ENCODE results near the gene DUSP8. TPM values are rescaled to one million over a fixed set of nuclear protein-coding genes. Genes with fewer than 3 reads are reported as not detected.

The DUSP8 gene
- polyA plus RNA-seq, 1 of the 3 experiments (the other 2 are of a cell fraction), result 2.0 TPM

DNA sequence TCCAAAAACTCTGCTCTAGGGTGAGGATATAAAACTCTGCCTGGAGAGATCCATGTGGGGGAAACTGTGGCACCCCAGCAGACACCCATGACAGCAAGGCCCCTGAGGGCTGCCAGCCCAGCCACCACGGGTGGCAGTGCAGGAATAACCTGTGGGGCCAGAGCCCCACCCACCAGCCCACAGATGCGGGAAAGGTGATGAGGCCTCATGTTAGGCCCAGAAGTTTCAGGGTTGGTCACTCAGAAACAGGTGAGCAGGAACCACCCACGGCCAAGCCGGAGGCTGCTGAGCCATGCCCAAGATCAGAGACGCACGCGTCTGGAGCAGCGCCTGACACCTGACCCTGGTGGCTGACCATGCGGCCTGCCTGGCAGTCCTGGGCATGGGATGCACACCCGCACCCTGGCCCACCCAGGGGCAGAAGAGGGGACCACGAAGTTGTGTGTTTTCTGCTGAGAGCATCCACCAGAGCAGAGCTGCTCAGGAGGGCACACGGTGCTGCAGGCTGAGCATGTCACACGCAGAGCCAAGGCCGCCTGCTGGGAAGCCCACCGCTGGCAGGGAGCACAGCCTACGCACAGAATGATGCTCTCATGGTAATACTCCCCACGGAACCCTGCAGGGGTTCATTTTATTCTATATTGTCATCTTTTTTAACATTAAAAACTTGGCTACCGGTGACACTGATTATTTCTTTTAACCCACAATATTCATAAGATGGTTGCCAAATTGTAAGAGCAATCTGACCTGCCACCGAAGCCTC lies 41.2 kb downstream of the DUSP8 start:
- Histone ChIP-seq H3K9ac (no peak overlapping the region), H3K27ac (ENCODE audit: low read depth in 2 of 2, low read length in 1 of 2) (no peak overlapping the region; a peak in 1 of 4 replicates), H3K9me2 (no peaks in the 10 kb centered on the region), H3K36me3 (replicated peaks in 1 of 2; ENCODE audit: control insufficient read depth in 1 of 2, insufficient read depth in 2 of 2, low read length in 1 of 2) (peaks cover 0 to 9% of the 10 kb centered on the region in 2 experiments), H3K27me3 (ENCODE audit: insufficient read depth) (no peaks in the 10 kb centered on the region), H3K4me3 (ENCODE audit: low read depth in 2 of 2, low read length in 1 of 2) (no peak overlapping the region), H3K9me3 (no peaks in the 10 kb centered on the region), H3F3A (replicated peaks; ENCODE audit: insufficient read depth) (no peaks in the 10 kb centered on the region), H3K79me2 (ENCODE audit: insufficient read depth) (peaks cover 98% of the 10 kb centered on the region), H2AFZ (ENCODE audit: low read depth) (no peak overlapping the region), H3K4me2 (no peak overlapping the region), H4K20me1 (ENCODE audit: insufficient read depth) (peaks cover 89% of the 10 kb centered on the region), H3K4me1 (ENCODE audit: control insufficient read depth in 1 of 2, insufficient read depth in 2 of 2, low read depth in 1 of 2, low read length in 1 of 2) (peaks cover 0 to 17% of the 10 kb centered on the region in 2 experiments; a peak in 1 of 4 replicates)
- CTCF ChIA-PET, result interaction anchor here (1.0 to 1.3 kb wide), 3 partner anchors 15 to 16 kb away, joined by 3 to 5 read pairs (median 3); no protein-coding TSS in a partner anchor
- 92% methylated on average over 8 of the region's 19 CpGs for WGBS (ENCODE audit: low lambda C conversion rate)
- no peak for DNase-seq
- POLR2A ChIA-PET, result interaction anchor here (1.2 kb wide), 1 partner anchor 49 kb away, joined by 3 read pairs; no protein-coding TSS in a partner anchor
- no peak for TF ChIP-seq NRF1 (IDR thresholded peaks at IDR 0.05; ENCODE audit: low read depth, low read length)
- TF ChIP-seq RCOR1 (IDR thresholded peaks at IDR 0.05; ENCODE audit: low read length), result no peak
- TF ChIP-seq RXRA (IDR thresholded peaks at IDR 0.05; ENCODE audit: borderline replicate concordance, low read depth), result no peak
- no peak for TF ChIP-seq CHD2 (IDR thresholded peaks at IDR 0.05; ENCODE audit: low read length, partially characterized antibody)
- TF ChIP-seq GATA2 (CRISPR knock-in tag; IDR thresholded peaks at IDR 0.05), result no peak
- TF ChIP-seq YY1 (IDR thresholded peaks at IDR 0.05; ENCODE audit: low read depth), result no peak

DNA sequence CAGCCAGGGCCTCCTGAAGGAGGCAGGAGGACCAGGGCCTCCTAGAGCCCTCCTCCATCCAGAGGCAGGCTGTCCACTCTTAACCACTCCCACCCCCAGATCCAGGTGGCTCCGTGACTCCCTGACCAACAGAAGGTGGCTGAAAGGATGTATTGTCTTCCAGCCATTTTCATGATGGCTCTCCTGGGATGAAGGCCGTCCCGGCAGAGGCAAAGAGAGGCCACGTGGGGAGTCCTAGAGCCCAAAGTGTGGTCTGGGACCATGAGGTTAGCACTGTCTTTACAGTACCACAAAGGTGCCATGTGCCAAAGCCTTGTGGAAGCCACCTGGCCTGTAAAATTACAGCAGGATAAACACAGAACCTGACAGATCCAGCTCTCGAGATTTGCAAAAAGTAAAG lies 42.3 kb downstream of the DUSP8 start:
- no peaks in the 10 kb centered on the region for H3F3A ChIP-seq (replicated peaks; ENCODE audit: insufficient read depth)
- POLR2A ChIA-PET, result no interaction called here
- H3K9me3 ChIP-seq, result no peaks in the 10 kb centered on the region
- H3K79me2 ChIP-seq (ENCODE audit: insufficient read depth), result peaks cover 95% of the 10 kb centered on the region
- no peak overlapping the region for H3K27ac ChIP-seq (ENCODE audit: low read depth in 2 of 2, low read length in 1 of 2)
- H2AFZ ChIP-seq (ENCODE audit: low read depth), result no peak overlapping the region
- no peaks in the 10 kb centered on the region for H3K9me2 ChIP-seq
- 97% methylated on average over 5 of the region's 5 CpGs for WGBS (ENCODE audit: low lambda C conversion rate)
- no peak for TF ChIP-seq USF2 (IDR thresholded peaks at IDR 0.05; ENCODE audit: borderline replicate concordance, low read depth, low read length)
- no peak for TF ChIP-seq NRF1 (IDR thresholded peaks at IDR 0.05; ENCODE audit: low read depth, low read length)
- H4K20me1 ChIP-seq (ENCODE audit: insufficient read depth), result peaks cover 86% of the 10 kb centered on the region
- no peak overlapping the region for H3K4me2 ChIP-seq
- peaks cover 0 to 2% of the 10 kb centered on the region in 2 experiments for H3K36me3 ChIP-seq (replicated peaks in 1 of 2; ENCODE audit: control insufficient read depth in 1 of 2, insufficient read depth in 2 of 2, low read length in 1 of 2)
- H3K27me3 ChIP-seq (ENCODE audit: insufficient read depth), result no peaks in the 10 kb centered on the region
- CTCF ChIA-PET, result interaction anchor here (1.0 kb wide), 1 partner anchor 14 kb away, joined by 5 read pairs; no protein-coding TSS in a partner anchor
- H3K4me3 ChIP-seq (ENCODE audit: low read depth in 2 of 2, low read length in 1 of 2), result no peak overlapping the region
- H3K4me1 ChIP-seq (ENCODE audit: control insufficient read depth in 1 of 2, insufficient read depth in 2 of 2, low read depth in 1 of 2, low read length in 1 of 2), result peaks cover 0 to 17% of the 10 kb centered on the region in 2 experiments; a peak in 1 of 4 replicates
- DNase-seq, result no peak
- H3K9ac ChIP-seq, result no peak overlapping the region

DNA sequence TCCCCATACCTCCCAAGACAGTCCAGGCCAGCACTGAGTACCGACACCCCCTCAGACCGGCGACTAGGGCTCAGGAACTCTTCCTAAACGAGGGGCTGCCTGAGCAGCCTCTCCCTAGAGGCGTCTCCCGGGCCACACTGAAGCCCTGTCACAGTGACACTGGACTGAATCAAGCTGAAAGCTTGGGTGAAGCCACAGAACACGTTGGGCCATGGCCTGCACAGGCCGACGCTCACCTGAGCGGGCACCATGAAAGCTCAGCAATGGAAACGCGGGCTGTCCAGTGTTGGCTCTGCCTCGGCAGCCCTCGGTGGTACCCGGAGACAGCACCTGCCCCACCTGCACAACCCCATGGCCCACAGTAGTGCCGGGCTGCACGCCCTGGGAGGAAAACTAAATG lies 42.8 kb downstream of the DUSP8 start:
- Histone ChIP-seq H3K9me3 (no peaks in the 10 kb centered on the region), H3K27me3 (ENCODE audit: insufficient read depth) (no peaks in the 10 kb centered on the region), H3K9me2 (no peaks in the 10 kb centered on the region), H3K36me3 (replicated peaks in 1 of 2; ENCODE audit: control insufficient read depth in 1 of 2, insufficient read depth in 2 of 2, low read length in 1 of 2) (peaks cover 0 to 2% of the 10 kb centered on the region in 2 experiments), H3K9ac (no peak overlapping the region), H3F3A (replicated peaks; ENCODE audit: insufficient read depth) (no peaks in the 10 kb centered on the region), H3K79me2 (ENCODE audit: insufficient read depth) (peaks cover 90% of the 10 kb centered on the region), H3K4me2 (no peak overlapping the region), H4K20me1 (ENCODE audit: insufficient read depth) (peaks cover 83% of the 10 kb centered on the region), H3K27ac (ENCODE audit: low read depth in 2 of 2, low read length in 1 of 2) (no peak overlapping the region), H3K4me1 (ENCODE audit: control insufficient read depth in 1 of 2, insufficient read depth in 2 of 2, low read depth in 1 of 2, low read length in 1 of 2) (peaks cover 0 to 17% of the 10 kb centered on the region in 2 experiments; a peak in 1 of 4 replicates), H2AFZ (ENCODE audit: low read depth) (no peak overlapping the region), H3K4me3 (ENCODE audit: low read depth in 2 of 2, low read length in 1 of 2) (no peak overlapping the region)
- ChIA-PET POLR2A (no interaction called here), CTCF (no interaction called here)
- no peak for DNase-seq
- 80% methylated on average over 2 of the region's 17 CpGs for WGBS (ENCODE audit: low lambda C conversion rate)
- TF ChIP-seq IRF3 (IDR thresholded peaks at IDR 0.05; ENCODE audit: low read depth, low read length), result no peak
- TF ChIP-seq JUND (IDR thresholded peaks at IDR 0.05), result no peak
- no peak for TF ChIP-seq EP300 (IDR thresholded peaks at IDR 0.05; ENCODE audit: borderline replicate concordance in 1 of 2, low read depth in 1 of 2, low read length in 1 of 2)
- no peak for TF ChIP-seq GABPA (IDR thresholded peaks at IDR 0.05; ENCODE audit: low read depth)
- no peak for TF ChIP-seq MEF2A (IDR thresholded peaks at IDR 0.05; ENCODE audit: borderline replicate concordance, low read depth)
- TF ChIP-seq, protein P1, sequence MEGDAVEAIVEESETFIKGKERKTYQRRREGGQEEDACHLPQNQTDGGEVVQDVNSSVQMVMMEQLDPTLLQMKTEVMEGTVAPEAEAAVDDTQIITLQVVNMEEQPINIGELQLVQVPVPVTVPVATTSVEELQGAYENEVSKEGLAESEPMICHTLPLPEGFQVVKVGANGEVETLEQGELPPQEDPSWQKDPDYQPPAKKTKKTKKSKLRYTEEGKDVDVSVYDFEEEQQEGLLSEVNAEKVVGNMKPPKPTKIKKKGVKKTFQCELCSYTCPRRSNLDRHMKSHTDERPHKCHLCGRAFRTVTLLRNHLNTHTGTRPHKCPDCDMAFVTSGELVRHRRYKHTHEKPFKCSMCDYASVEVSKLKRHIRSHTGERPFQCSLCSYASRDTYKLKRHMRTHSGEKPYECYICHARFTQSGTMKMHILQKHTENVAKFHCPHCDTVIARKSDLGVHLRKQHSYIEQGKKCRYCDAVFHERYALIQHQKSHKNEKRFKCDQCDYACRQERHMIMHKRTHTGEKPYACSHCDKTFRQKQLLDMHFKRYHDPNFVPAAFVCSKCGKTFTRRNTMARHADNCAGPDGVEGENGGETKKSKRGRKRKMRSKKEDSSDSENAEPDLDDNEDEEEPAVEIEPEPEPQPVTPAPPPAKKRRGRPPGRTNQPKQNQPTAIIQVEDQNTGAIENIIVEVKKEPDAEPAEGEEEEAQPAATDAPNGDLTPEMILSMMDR (IDR thresholded peaks at IDR 0.05), result no peak
- TF ChIP-seq RAD21 (IDR thresholded peaks at IDR 0.05; ENCODE audit: low read length), result no peak
- TF ChIP-seq TCF12 (IDR thresholded peaks at IDR 0.05), result no peak
- TF ChIP-seq GATA2 (CRISPR knock-in tag; IDR thresholded peaks at IDR 0.05), result no peak
- TF ChIP-seq, protein P2, sequence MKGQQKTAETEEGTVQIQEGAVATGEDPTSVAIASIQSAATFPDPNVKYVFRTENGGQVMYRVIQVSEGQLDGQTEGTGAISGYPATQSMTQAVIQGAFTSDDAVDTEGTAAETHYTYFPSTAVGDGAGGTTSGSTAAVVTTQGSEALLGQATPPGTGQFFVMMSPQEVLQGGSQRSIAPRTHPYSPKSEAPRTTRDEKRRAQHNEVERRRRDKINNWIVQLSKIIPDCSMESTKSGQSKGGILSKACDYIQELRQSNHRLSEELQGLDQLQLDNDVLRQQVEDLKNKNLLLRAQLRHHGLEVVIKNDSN (IDR thresholded peaks at IDR 0.05; ENCODE audit: borderline replicate concordance, low read depth), result no peak
- no peak for TF ChIP-seq MAX (IDR thresholded peaks at IDR 0.05; ENCODE audit: low read depth)
